HFF-Myc (cell line): Measurements from ENCODE around the gene AHRR.

Experiments
- DNase-seq: peaks from one replicate; pipeline ENCODE4 v3.0.0-alpha.2; 2011; ENCODE audit warnings: low read depth; ENCODE audit errors: extremely low read depth
- H3K4me3 ChIP-seq: replicated peaks from 2 replicates; pipeline ENCODE4 v1.5.1; 2011; ENCODE audit warnings: low read depth, mild to moderate bottlenecking, control low read depth, low read length
- CTCF ChIP-seq: IDR thresholded peaks from 2 replicates; pipeline ENCODE4 v1.5.1; 2012; ENCODE audit warnings: mild to moderate bottlenecking, low read depth, low read length, control low read depth; ENCODE audit errors: missing control alignments

The AHRR gene

GRCh38 chr5:422323-423232 is 101.1 kb downstream of the AHRR start:
- no peak for TF ChIP-seq CTCF
- DNase-seq, result no peak
- H3K4me3 ChIP-seq, result no peak overlapping the region

- DNase-seq, result no peak
- H3K4me3 ChIP-seq, result no peak overlapping the region
- TF ChIP-seq CTCF, result no peak
Observed at GRCh38 chr5:423233-423565, 101.7 kb downstream of the AHRR start.

GRCh38 chr5:423626-424261 is 102.2 kb downstream of the AHRR start:
- no peak overlapping the region for H3K4me3 ChIP-seq
- no peak for TF ChIP-seq CTCF
- DNase-seq, result no peak

DNA sequence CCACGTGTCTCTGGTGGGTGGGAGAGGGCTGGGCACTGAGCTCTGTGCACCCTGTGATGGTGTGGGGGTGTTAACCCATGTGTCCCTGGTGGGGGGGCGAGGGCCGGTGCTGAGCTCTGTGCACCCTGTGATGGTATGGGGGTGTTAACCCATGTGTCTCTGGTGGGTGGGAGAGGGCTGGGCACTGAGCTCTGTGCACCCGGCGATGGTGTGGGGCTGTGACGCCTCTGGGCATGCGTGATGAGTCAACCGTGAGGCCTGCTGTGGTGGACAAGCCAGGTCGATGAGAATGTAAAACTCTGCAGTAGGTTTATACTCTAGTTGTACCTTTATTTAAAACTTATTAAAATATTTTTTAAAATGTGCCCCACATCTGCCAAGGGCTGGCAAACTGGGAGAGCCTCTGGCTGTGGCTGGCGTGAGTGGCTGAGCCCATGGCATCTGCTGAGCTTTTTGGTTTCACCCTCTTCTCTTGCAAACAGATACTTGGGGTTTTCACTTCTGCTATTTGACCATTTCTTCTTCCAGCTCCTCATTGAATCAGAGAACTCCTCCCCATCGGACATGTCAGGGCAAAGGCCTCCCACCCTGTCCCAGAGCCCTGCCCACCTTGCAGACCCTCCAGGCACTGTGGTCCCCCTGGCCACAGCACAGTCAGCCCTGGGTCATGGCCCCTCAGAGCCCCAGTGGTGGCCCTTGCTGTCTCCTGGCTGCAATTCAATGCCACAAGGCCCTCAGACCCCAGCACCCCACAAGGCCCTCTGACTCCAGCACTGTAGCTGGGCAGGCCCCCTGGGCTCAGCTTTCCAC is 103.0 kb downstream of the AHRR start:
- DNase-seq, result no peak
- TF ChIP-seq CTCF, result no peak
- H3K4me3 ChIP-seq, result no peak overlapping the region

- no peak overlapping the region for H3K4me3 ChIP-seq
- DNase-seq, result no peak
- TF ChIP-seq CTCF, result no peak
Observed at GRCh38 chr5:425714-426113, 104.2 kb downstream of the AHRR start.

DNA sequence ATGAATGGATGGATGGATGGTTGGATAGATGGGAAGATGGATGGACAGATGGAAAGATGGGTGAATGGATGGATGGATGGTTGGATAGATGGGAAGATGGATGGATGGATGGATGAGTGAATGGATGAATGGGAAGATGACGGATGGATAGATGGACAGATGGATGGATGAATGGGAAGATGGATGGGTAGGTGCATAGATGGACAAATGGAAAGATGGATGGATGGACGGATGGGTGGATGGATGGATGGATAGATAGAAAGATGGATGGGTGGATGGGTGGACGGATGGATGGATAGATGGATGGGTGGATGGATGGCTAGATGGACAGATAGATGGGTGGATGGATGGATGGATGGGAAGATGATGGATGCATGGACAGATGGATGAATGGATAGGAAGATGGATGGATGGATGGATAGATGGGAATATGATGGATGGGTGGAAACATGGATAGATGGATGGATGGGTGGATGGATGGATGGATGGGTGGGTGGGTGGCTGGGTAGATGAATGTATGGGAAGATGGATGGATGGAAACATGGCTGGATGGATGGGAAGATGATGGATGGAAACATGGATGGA is 105.0 kb downstream of the AHRR start:
- no peak for TF ChIP-seq CTCF
- DNase-seq, result no peak
- H3K4me3 ChIP-seq, result no peak overlapping the region
